Hepatocyte (in vitro differentiated cells): ENCODE measurements around the gene USP21. TPM values are rescaled to one million over a fixed set of nuclear protein-coding genes. Genes with fewer than 3 reads are reported as not detected.
A peak's percentile ranks its signal among the peaks of the same experiment; 100 is the strongest.

ENCODE experiments used
- DNase-seq: peaks from one replicate; pipeline ENCODE4 v3.0.0-alpha.2; 2016; ENCODE audit warnings: low spot score
- H2AFZ ChIP-seq: fragments of 200-600 bp; sonication (generic); 2 replicates; pipeline ENCODE4 v1.6.0; 2016; ENCODE audit warnings: antibody characterized with exemption, mild to moderate bottlenecking
- H3K27ac ChIP-seq: fragments of 200-600 bp; sonication (generic); 2 replicates; pipeline ENCODE4 v1.5.1; 2016; ENCODE audit warnings: mild to moderate bottlenecking
- H3K27me3 ChIP-seq: fragments of 200-600 bp; sonication (generic); 2 replicates; pipeline ENCODE4 v1.6.1; 2016
- H3K36me3 ChIP-seq: fragments of 200-600 bp; sonication (generic); replicated peaks from 2 replicates; pipeline ENCODE4 v1.5.1; 2016; ENCODE audit warnings: low read depth; ENCODE audit not compliant: insufficient read depth
- H3K4me1 ChIP-seq: fragments of 200-600 bp; sonication (generic); 2 replicates; pipeline ENCODE4 v1.5.1; 2016; ENCODE audit warnings: mild to moderate bottlenecking, moderate library complexity; ENCODE audit not compliant: insufficient read depth
- H3K4me2 ChIP-seq: fragments of 200-600 bp; sonication (generic); 2 replicates; pipeline ENCODE4 v1.6.0; 2016
- H3K4me3 ChIP-seq: fragments of 200-600 bp; sonication (generic); 2 replicates; pipeline ENCODE4 v1.5.1; 2016; ENCODE audit warnings: mild to moderate bottlenecking
- H3K79me2 ChIP-seq: fragments of 200-600 bp; sonication (generic); 2 replicates; pipeline ENCODE4 v1.6.0; 2017; ENCODE audit warnings: mild to moderate bottlenecking
- H3K9me2 ChIP-seq: fragments of 200-600 bp; sonication (generic); replicated peaks from 2 replicates; pipeline ENCODE4 v1.6.0; 2017; ENCODE audit warnings: mild to moderate bottlenecking; ENCODE audit not compliant: insufficient read depth
- H3K9me3 ChIP-seq: fragments of 200-600 bp; sonication (generic); 2 replicates; pipeline ENCODE4 v1.5.1; 2016; ENCODE audit warnings: low read depth, mild to moderate bottlenecking
- H4K20me1 ChIP-seq: fragments of 200-600 bp; sonication (generic); 2 replicates; pipeline ENCODE4 v1.6.0; 2016; ENCODE audit warnings: mild to moderate bottlenecking; ENCODE audit not compliant: insufficient read depth, poor library complexity, severe bottlenecking
- CTCF ChIP-seq: fragments of 200-600 bp; sonication (generic); IDR thresholded peaks from 2 replicates; pipeline ENCODE4 v1.5.1; 2016; ENCODE audit warnings: antibody characterized with exemption, mild to moderate bottlenecking; ENCODE audit not compliant: poor library complexity
- EZH2 ChIP-seq: fragments of 200-600 bp; sonication (generic); IDR thresholded peaks from 2 replicates; pipeline ENCODE4 v1.6.1; 2016; ENCODE audit warnings: antibody characterized with exemption, mild to moderate bottlenecking, borderline replicate concordance
- EZH2phosphoT487 ChIP-seq: fragments of 200-600 bp; sonication (generic); IDR thresholded peaks from one replicate; pipeline ENCODE4 v1.6.1; 2018; ENCODE audit warnings: antibody characterized with exemption, mild to moderate bottlenecking, low read depth, moderate library complexity; ENCODE audit not compliant: unreplicated experiment, severe bottlenecking
- WGBS: methylation state at CpG from one replicate; pipeline ENCODE4 v1.1.6; 2016; ENCODE audit warnings: low lambda C conversion rate; ENCODE audit errors: missing lambda C conversion rate; 5-methylcytosine and 5-hydroxymethylcytosine counted together
- polyA plus RNA-seq: library from polyadenylated mRNA; unstranded; fragments of >200 nt; fragmentation: Nextera tagmentation; extraction: Ambion mirVana; gene quantifications from 2 replicates; pipeline ENCODE4 v1.2.1, GENCODE V29; 2016
- total RNA-seq: library from RNA; depleted of rRNA; stranded (reverse); fragments of >200 nt; gene quantifications from 2 replicates; pipeline ENCODE4 v1.2.3, GENCODE V29; 2014

USP21 gene
- total and polyA plus RNA-seq, 2 experiments from 2014 or later, result 7.7 to 24.4 TPM

GRCh38 chr1:161198194-161198896 lies 39.0 kb downstream of the USP21 start:
- no peaks in the 10 kb centered on the region for H3K9me2 ChIP-seq
- no peaks in the 10 kb centered on the region for H4K20me1 ChIP-seq
- TF ChIP-seq CTCF, result peak; percentile 25
- no peak for TF ChIP-seq EZH2phosphoT487
- no peak overlapping the region for H3K4me3 ChIP-seq
- peak; percentile 68 for DNase-seq
- peaks cover 39% of the 10 kb centered on the region for H3K4me1 ChIP-seq
- no peaks in the 10 kb centered on the region for H3K36me3 ChIP-seq
- peak overlapping the region; percentile 96 for H3K27ac ChIP-seq
- H3K9me3 ChIP-seq, result no peaks in the 10 kb centered on the region
- peak overlapping the region; percentile 76 for H3K4me2 ChIP-seq
- H3K79me2 ChIP-seq, result peaks cover 9% of the 10 kb centered on the region
- 27% methylated on average over 19 of the region's 20 CpGs for WGBS
- no peak overlapping the region for H2AFZ ChIP-seq
- H3K27me3 ChIP-seq, result no peaks in the 10 kb centered on the region

DNA sequence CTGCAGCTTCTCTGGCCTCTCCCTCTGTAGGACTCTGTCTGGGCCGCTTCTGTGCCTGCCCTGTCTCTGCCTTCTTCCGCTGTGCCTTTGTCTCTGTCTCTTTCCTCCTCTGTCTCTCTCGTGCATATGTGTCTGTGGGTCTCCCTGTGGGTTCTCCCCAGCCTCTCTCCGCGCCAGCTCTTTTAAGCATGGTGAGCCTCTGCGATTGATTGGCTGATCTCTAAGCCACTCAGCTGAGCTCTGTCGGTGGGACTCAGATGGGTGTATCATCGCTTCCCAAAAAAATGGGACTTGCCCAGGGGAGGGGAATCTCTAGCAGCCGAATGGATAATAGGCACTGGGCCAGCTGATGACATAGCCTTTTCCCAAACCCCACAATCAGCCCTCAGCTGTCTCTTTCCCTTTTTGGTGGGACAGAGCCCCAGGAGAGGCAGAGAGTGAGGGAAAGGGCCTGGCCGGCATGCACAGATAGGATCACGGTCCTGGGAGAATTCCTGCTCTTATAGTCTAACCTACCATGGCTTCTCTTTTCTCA lies 39.7 kb downstream of the USP21 start, which contains the start of gene ADAMTS4:
Gene ADAMTS4 (minus strand): TSS at position 158 of the 535 bp plus-strand sequence. CDS start 427 bp downstream, outside the sequence.
- peak; percentile 65 for DNase-seq
- no peak within 1 kb of the TSS for H2AFZ ChIP-seq
- H3K9me3 ChIP-seq, result no peaks in the 10 kb centered on the region
- H3K4me3 ChIP-seq, result no peak within 1 kb of the TSS
- H3K27ac ChIP-seq, result peak within 1 kb of the TSS; percentile 96
- 67% methylated on average over 11 of the region's 11 CpGs for WGBS
- H3K4me1 ChIP-seq, result peaks cover 42% of the 10 kb centered on the region
- H3K79me2 ChIP-seq, result peaks cover 15% of the 10 kb centered on the region
- no peaks in the 10 kb centered on the region for H3K36me3 ChIP-seq
- peak within 1 kb of the TSS; percentile 76 for H3K4me2 ChIP-seq
- TF ChIP-seq EZH2, result no peak
- no peak for TF ChIP-seq EZH2phosphoT487
- no peak for TF ChIP-seq CTCF
- H3K27me3 ChIP-seq, result no peaks in the 10 kb centered on the region
- no peaks in the 10 kb centered on the region for H4K20me1 ChIP-seq
- H3K9me2 ChIP-seq, result no peaks in the 10 kb centered on the region

DNA sequence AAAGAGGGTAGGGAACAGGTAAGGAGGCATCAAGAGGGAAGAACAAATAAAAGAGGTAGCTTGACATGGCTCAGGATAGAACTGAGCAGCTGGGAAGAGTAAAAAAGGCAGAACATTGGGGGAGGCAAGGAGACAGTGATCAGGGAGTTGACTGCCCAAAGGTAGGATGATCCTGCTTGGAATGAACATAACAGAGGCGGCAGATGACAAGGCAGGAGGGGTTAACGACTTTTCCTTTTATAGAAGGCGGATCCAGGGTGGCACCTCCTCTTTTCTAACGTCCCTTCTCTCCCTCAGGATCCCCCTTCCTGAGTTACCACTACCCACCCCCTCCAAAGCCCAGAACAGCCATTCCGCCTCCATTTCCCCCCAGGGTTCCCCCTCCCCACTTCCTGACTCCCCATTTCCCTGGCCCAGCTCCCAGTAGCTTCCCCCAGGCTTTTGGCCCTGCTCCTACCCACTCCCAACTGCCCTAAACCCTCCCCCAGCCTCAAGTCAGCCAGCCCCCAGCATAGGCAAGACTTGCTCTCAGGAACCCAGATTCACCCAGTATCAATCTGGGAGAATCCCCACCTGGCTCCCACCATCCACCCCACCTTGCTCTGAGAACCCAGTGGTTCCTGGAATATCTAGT lies 40.3 kb downstream of the USP21 start:
- no peak for DNase-seq
- H3K4me3 ChIP-seq, result no peak overlapping the region
- H2AFZ ChIP-seq, result no peak overlapping the region
- H3K27me3 ChIP-seq, result no peaks in the 10 kb centered on the region
- H3K9me2 ChIP-seq, result no peaks in the 10 kb centered on the region
- no peaks in the 10 kb centered on the region for H4K20me1 ChIP-seq
- H3K27ac ChIP-seq, result peak overlapping the region; percentile 96
- peak overlapping the region; percentile 41 for H3K4me2 ChIP-seq
- H3K4me1 ChIP-seq, result peaks cover 42% of the 10 kb centered on the region
- TF ChIP-seq EZH2 (no peak), CTCF (no peak), EZH2phosphoT487 (no peak)
- no peaks in the 10 kb centered on the region for H3K9me3 ChIP-seq
- peaks cover 22% of the 10 kb centered on the region for H3K79me2 ChIP-seq
- no peaks in the 10 kb centered on the region for H3K36me3 ChIP-seq
- 73% methylated on average over 4 of the region's 5 CpGs for WGBS
